Activated CD8-positive, alpha-beta memory T cell treated with anti-CD3 and anti-CD28 coated beads, Interleukin-2, amount 50 U/mL, for 48 hours (primary cell): ENCODE measurements around the gene LHX8.
"Not testable (repeated sequence)": the region's sequence is repeated elsewhere in the genome, so short reads cannot be mapped to it uniquely, and the experiment has no call there.

Experiments used
- DNase-seq: peaks from one replicate; pipeline ENCODE4 v3.0.0-alpha.2; 2020

LHX8 gene

DNA sequence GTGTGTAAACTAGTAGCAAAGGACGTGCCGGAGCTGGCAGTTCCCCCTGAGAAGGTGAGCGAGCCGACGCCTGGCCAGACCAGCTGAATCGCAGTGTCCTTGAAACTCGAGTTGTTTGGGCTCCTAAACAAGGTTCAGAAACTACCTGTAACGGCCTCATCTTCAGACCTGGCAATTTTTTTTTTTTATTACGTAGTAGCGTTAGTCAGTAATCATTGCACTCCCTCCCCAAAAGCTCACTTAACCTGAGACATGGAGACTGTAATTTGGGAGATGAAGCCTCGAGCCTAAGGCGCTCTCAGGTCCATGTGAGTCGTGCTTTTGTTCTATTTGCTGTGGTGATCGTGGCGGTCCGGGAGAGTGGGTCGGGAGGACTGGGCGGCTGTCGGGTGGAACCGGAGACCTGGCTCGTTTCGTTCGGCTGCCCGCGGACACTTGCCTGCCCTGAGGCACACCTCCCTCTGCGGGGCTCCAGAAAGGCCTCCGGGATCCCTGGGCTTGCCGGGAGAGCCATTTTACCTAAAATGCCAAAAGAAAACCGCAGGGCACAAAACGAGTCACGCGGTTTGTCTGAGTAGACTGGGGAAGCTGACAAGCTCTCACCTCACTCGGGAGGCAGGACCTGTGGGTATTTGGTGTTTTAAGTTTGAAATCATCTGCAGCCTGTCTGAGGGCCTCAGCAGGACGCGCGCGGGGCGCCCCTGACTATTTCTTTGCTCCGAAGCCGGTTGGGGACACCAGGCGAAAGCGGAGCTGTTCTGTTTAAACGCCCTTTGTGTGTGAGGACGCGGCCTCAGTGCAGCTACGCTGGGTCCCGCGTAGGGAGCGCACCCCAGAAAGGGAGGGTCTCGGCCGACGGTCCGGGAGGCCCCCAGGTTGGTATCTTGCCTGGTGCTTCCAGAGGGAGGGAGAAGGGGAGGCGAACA lies 722 bp downstream of the LHX8 start:
- DNase-seq, result peak; percentile 53

GRCh38 chr1:75135573-75136194 lies 1.5 kb downstream of the LHX8 start:
- no peak for DNase-seq

- no peak for DNase-seq
These were observed 2.1 kb downstream of the LHX8 start for GRCh38 chr1:75136195-75136815.

GRCh38 chr1:75136921-75137641 lies 2.9 kb downstream of the LHX8 start:
- DNase-seq, result no peak

- DNase-seq, result no peak
These were observed 17.9 kb downstream of the LHX8 start for GRCh38 chr1:75152092-75152491.

- DNase-seq, result no peak
These were observed 25.0 kb downstream of the LHX8 start for GRCh38 chr1:75159154-75159553.

GRCh38 chr1:75165264-75165663 lies 31.1 kb downstream of the LHX8 start:
- no peak for DNase-seq

DNA sequence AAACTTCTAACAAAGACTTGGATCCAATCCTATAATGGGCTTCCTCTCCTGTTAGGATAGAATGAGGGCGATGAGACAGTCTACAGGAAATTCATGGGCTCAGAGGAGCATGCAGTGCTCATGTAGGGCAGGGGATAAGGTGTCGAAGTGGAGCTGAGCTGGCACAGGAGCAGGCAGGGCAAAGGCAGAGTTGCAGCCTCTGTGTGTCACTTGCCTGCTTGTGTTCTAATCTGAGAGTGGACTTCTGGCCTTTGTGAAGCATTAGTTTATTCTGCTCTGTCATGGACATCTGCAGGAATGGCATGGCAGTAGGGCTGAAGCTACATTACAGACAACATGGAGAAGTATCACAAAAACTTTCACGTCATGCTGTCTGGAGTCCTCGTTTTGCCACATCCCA lies 32.6 kb downstream of the LHX8 start:
- no peak for DNase-seq

DNA sequence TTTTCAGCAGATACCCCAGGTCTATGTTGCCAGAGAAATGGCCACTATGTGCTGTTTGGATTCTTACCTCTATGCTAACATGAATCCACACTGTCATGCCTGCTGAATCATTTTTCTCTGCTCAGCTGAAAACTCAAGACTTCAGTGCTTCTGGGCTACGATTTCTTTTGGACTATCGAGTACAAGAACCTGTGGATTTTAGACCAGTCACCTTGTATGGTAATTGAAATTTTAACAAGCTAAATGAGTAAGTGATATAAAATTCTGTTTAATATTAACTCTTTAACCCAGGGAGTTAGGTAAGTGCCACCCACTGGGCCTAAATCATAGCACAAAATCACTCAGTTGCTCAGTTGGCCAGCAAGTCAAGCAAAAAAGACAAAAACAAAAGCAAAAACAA lies 35.8 kb downstream of the LHX8 start:
- DNase-seq, result no peak

- DNase-seq, result no peak
These were observed 36.8 kb downstream of the LHX8 start for GRCh38 chr1:75170981-75171380.

GRCh38 chr1:75171876-75172275 lies 37.7 kb downstream of the LHX8 start:
- DNase-seq, result no peak

DNA sequence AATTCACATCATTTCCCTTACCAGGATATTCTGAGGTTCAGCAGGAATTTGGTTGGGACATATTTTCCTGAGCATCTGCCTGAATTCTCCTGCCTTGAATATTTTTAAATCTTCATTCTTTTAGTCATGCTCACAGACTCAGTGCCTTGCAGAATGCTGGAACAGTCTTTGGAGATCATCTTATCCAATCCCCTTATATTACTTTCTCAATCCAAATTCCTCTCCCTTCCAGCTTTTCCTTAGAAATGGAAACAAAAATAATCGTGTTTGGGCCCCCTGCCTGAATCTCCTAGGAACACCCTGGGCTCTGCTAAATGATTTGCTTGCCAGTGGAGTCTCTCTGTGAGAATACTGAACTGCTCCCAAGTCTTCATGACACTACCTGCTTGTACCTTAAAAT lies 38.4 kb downstream of the LHX8 start:
- DNase-seq, result no peak

DNA sequence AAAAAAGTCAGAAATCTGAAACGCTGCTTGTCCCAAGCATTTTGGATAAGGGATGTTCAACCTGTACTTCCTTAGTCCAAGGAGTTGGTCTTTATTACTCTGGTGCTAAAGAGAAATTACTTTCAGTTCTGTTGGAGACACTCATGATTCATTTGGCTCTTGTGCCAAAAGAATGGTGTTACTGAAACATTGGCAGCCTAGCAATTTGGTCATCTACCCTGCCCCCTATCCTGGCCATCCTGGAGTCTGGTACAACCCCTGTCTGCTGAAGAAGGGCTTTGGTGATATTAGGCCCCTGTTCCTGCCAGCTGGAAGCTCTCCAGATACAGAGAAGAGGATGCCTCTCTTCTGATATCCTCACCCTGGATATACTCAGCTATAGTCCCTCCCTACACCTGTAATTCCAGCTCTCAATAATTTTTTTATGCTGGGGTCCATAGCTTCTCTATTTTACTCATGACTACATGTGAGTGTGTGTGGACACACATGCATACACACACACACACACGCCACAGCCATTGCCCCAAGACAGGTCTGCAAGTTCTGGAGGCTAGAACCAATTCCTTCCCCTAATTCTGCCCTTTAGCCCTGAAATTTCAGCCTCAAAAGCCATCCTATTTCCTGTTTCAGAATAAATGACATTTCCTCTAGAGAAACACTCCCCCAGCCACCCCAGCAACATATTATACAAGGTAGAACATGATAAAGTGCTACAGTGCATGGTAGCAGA lies 40.0 kb downstream of the LHX8 start:
- no peak for DNase-seq

- not testable (repeated sequence) for DNase-seq
These were observed 47.2 kb downstream of the LHX8 start for GRCh38 chr1:75181214-75181955.

- DNase-seq, result no peak
These were observed 54.7 kb downstream of the LHX8 start for GRCh38 chr1:75188892-75189291.

GRCh38 chr1:75198163-75198562 lies 64.0 kb downstream of the LHX8 start:
- DNase-seq, result no peak

DNA sequence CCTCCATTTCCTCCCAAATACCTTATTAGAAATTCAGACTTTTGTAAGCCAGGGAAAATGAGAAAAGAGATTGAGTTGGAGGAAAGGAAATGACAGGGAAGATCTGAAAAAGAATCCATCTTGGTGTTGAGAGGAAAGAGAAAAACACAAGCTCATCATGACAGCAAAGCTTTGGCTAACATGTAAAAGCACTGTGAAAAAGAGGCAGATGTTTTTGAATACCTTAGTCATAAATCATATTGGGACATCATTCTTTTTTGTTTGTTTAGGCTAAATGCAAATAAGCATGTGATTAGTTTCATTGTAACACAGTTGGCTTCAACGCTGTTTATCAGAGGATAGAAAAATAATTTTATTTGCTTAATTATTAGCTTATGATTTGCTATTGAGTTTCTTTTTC lies 64.6 kb downstream of the LHX8 start:
- no peak for DNase-seq

DNA sequence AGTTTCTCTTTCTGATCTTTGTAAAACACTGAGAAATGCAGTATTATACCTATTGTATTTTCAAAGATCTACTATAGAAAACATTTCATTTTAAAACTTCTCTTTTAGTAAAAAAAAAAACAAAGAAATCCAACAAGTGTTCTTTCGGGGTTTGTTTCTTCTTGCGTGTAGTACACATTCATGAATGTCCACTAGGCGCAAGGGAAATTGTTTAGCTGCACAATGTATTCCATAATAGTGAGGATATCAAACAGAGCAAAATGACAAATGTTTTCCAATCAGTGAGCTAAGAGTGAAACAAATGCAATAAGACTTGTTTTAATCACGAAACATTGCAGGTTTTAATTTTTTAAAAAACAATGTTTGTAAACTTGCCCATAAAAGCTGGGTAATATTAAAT lies 68.6 kb downstream of the LHX8 start:
- no peak for DNase-seq

DNA sequence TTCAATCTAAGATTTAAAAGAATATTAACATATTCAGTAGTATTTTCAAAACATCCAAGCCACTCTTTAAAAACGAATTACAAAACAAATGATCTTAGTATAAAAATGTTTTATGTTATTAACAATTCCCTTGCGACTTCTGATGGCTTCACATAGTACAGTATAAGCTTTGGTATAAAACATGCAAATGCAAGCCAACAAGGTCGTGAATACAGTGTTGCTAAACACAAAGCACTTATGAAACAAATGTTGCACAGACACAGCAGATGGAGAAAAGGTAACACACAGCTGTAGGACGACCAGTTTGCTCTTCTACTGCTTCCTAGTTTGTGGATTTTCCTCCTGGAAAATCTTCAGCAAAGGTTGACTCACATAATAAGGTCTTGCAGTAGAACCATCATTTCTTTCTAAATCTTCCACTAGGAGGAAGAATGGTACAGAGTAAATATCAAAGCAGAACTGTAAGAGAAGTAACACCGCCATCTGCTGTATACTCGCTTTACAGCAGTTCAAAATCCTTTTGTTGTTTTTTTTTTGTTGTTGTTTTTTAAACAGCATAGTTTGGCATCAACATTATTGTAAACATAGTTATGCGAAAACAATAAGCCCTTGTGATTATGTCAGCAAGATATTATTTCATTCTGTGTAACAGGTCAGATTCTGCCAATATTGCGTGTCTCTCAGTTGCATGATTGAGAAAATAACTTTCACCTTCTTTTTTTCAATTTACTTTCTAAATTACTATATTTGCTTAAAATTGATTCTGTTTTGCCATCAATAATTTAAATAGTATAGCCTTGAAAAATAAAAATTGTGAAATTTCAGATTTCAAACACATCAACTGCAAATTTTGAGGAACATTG lies 69.5 kb downstream of the LHX8 start:
- no peak for DNase-seq

- DNase-seq, result no peak
These were observed 74.7 kb downstream of the LHX8 start for GRCh38 chr1:75208862-75209261.
